Inferior parietal cortex (tissue), 1 donor: ENCODE measurements around the gene DLGAP1.
"Not testable (repeated sequence)": the region's sequence is repeated elsewhere in the genome, so short reads cannot be mapped to it uniquely, and the experiment has no call there.

Experiments used
- DNase-seq: peaks from one replicate; pipeline ENCODE4 v3.0.0-alpha.2; 2016; ENCODE audit errors: extremely low spot score

The DLGAP1 gene

GRCh38 chr18:4287340-4287739 lies 167.8 kb downstream of the DLGAP1 start:
- DNase-seq = not testable (repeated sequence)

GRCh38 chr18:4286256-4286655 lies 168.9 kb downstream of the DLGAP1 start:
- DNase-seq = no peak

- no peak for DNase-seq
These were observed 169.6 kb downstream of the DLGAP1 start for GRCh38 chr18:4285525-4285924.

GRCh38 chr18:4284528-4284927 lies 170.6 kb downstream of the DLGAP1 start:
- DNase-seq = no peak

GRCh38 chr18:4283746-4284291 lies 171.3 kb downstream of the DLGAP1 start:
- no peak for DNase-seq

GRCh38 chr18:4282954-4283353 lies 172.2 kb downstream of the DLGAP1 start:
- DNase-seq = no peak

GRCh38 chr18:4276953-4277585 lies 178.0 kb downstream of the DLGAP1 start:
- no peak for DNase-seq

GRCh38 chr18:4271952-4272351 lies 183.2 kb downstream of the DLGAP1 start:
- DNase-seq = no peak

- DNase-seq = no peak
These were observed 184.1 kb downstream of the DLGAP1 start for GRCh38 chr18:4270988-4271387.

- no peak for DNase-seq
These were observed 185.1 kb downstream of the DLGAP1 start for GRCh38 chr18:4270016-4270415.

GRCh38 chr18:4267641-4268040 lies 187.5 kb downstream of the DLGAP1 start:
- DNase-seq = no peak

- no peak for DNase-seq
These were observed 190.7 kb downstream of the DLGAP1 start for GRCh38 chr18:4264347-4264791.

GRCh38 chr18:4260107-4260506 lies 195.0 kb downstream of the DLGAP1 start:
- DNase-seq = no peak

- no peak for DNase-seq
These were observed 198.2 kb downstream of the DLGAP1 start for GRCh38 chr18:4256766-4257417.

GRCh38 chr18:4254840-4255239 lies 200.3 kb downstream of the DLGAP1 start:
- no peak for DNase-seq

GRCh38 chr18:4252829-4253228 lies 202.3 kb downstream of the DLGAP1 start:
- DNase-seq = peak; percentile 35

- no peak for DNase-seq
These were observed 203.2 kb downstream of the DLGAP1 start for GRCh38 chr18:4251873-4252272.

GRCh38 chr18:4251206-4251605 lies 203.9 kb downstream of the DLGAP1 start:
- no peak for DNase-seq

- no peak for DNase-seq
These were observed 205.0 kb downstream of the DLGAP1 start for GRCh38 chr18:4250141-4250540.

- DNase-seq = no peak
These were observed 206.4 kb downstream of the DLGAP1 start for GRCh38 chr18:4248686-4249085.

- DNase-seq = no peak
These were observed 208.7 kb downstream of the DLGAP1 start for GRCh38 chr18:4246374-4246773.

GRCh38 chr18:4245456-4245855 lies 209.7 kb downstream of the DLGAP1 start:
- DNase-seq = no peak

GRCh38 chr18:4242431-4243161 lies 212.5 kb downstream of the DLGAP1 start:
- DNase-seq = no peak
